SW 1271 (cell line): Measurements from ENCODE around the gene JAGN1.
"Not testable (repeated sequence)": the region's sequence is repeated elsewhere in the genome, so short reads cannot be mapped to it uniquely, and the experiment has no call there.

ENCODE experiments used
- DNase-seq, 2 experiments: peaks; one replicate each; lab custom pipeline; 2025; lab: John Stamatoyannopoulos, UW

JAGN1 gene

GRCh38 chr3:9890249-9891071 is at the start of gene JAGN1:
Gene JAGN1, plus strand, starts transcription at chr3:9890610. Its CDS starts 113 bp downstream, at chr3:9890723.
- peak; percentile 57 to 86 for DNase-seq

GRCh38 chr3:9841015-9841414 is 49.4 kb upstream of the JAGN1 start:
- no peak for DNase-seq

GRCh38 chr3:9843715-9844438 is 46.5 kb upstream of the JAGN1 start, which contains the start of gene RPUSD3:
Gene RPUSD3, minus strand, starts transcription at chr3:9844008. Its CDS starts 18 bp downstream, at chr3:9843990.
- DNase-seq, result peak; percentile 77 to 93

- DNase-seq, result no peak
Observed at GRCh38 chr3:9846231-9846630, 44.2 kb upstream of the JAGN1 start.

GRCh38 chr3:9846931-9847488 is 43.4 kb upstream of the JAGN1 start:
- DNase-seq, result no peak

GRCh38 chr3:9847870-9848269 is 42.5 kb upstream of the JAGN1 start:
- DNase-seq, result not testable (repeated sequence)

GRCh38 chr3:9848860-9849259 is 41.5 kb upstream of the JAGN1 start:
- DNase-seq, result not testable (repeated sequence)

GRCh38 chr3:9851383-9851782 is 39.0 kb upstream of the JAGN1 start:
- DNase-seq, result not testable (repeated sequence)

GRCh38 chr3:9851926-9852325 is 38.5 kb upstream of the JAGN1 start:
- DNase-seq, result not testable (repeated sequence)

- DNase-seq, result no peak
Observed at GRCh38 chr3:9852528-9852927, 37.9 kb upstream of the JAGN1 start.

- DNase-seq, result not testable (repeated sequence)
Observed at GRCh38 chr3:9854291-9854940, 36.0 kb upstream of the JAGN1 start.

GRCh38 chr3:9855594-9855993 is 34.8 kb upstream of the JAGN1 start:
- DNase-seq, result no peak

- no peak for DNase-seq
Observed at GRCh38 chr3:9859530-9860025, 30.8 kb upstream of the JAGN1 start.

- no peak for DNase-seq
Observed at GRCh38 chr3:9861201-9861600, 29.2 kb upstream of the JAGN1 start.

- DNase-seq, result no peak
Observed at GRCh38 chr3:9861626-9862130, 28.7 kb upstream of the JAGN1 start.

- DNase-seq, result no peak
Observed at GRCh38 chr3:9862391-9863057, 27.9 kb upstream of the JAGN1 start.

GRCh38 chr3:9863058-9863772 is 27.2 kb upstream of the JAGN1 start:
- no peak for DNase-seq

GRCh38 chr3:9864200-9864927 is 26.0 kb upstream of the JAGN1 start:
- no peak for DNase-seq

GRCh38 chr3:9865125-9865637 is 25.2 kb upstream of the JAGN1 start:
- DNase-seq, result not testable (repeated sequence)

GRCh38 chr3:9866639-9867038 is 23.8 kb upstream of the JAGN1 start:
- DNase-seq, result no peak
